ENCODE results near the gene COL20A1. TPM values are rescaled to one million over a fixed set of nuclear protein-coding genes. Genes with fewer than 3 reads are reported as not detected.

COL20A1 gene
- total RNA-seq, 1 experiment from 2014 or later: 3.1 TPM

GRCh38 chr20:63265891-63266515 is 27.0 kb upstream of the COL20A1 start:
- Histone ChIP-seq H3K4me2 (ENCODE audit: low read depth, low read length, poor library complexity, severe bottlenecking) (no peak overlapping the region), H3K4me3 (ENCODE audit: low read length) (no peak overlapping the region), H3K4me1 (ENCODE audit: low read length) (no peaks in the 10 kb centered on the region), H3K36me3 (ENCODE audit: insufficient read depth, low read length) (no peaks in the 10 kb centered on the region), H3K9ac (ENCODE audit: low read length) (no peak overlapping the region), H3K79me2 (ENCODE audit: low read length) (no peaks in the 10 kb centered on the region), H3K9me2 (replicated peaks; ENCODE audit: insufficient read depth, low read length) (no peaks in the 10 kb centered on the region), H3K27me3 (ENCODE audit: low read length) (no peaks in the 10 kb centered on the region), H3K9me3 (ENCODE audit: low read length) (no peaks in the 10 kb centered on the region), H2AFZ (ENCODE audit: low read length) (no peak overlapping the region), H4K20me1 (ENCODE audit: insufficient read depth, low read depth, low read length) (no peaks in the 10 kb centered on the region), H3K27ac (ENCODE audit: low read length) (no peak overlapping the region)
- DNase-seq: no peak

GRCh38 chr20:63267691-63268090 is 25.3 kb upstream of the COL20A1 start:
- no peak for DNase-seq
- no peaks in the 10 kb centered on the region for H3K36me3 ChIP-seq (ENCODE audit: insufficient read depth, low read length)
- H3K27me3 ChIP-seq (ENCODE audit: low read length): no peaks in the 10 kb centered on the region
- H4K20me1 ChIP-seq (ENCODE audit: insufficient read depth, low read depth, low read length): no peaks in the 10 kb centered on the region
- H3K9me2 ChIP-seq (replicated peaks; ENCODE audit: insufficient read depth, low read length): no peaks in the 10 kb centered on the region
- H3K9ac ChIP-seq (ENCODE audit: low read length): no peak overlapping the region
- H3K27ac ChIP-seq (ENCODE audit: low read length): no peak overlapping the region
- peaks cover under 1% of the 10 kb centered on the region; the same call in 1 of the 2 replicates for H3K79me2 ChIP-seq (ENCODE audit: low read length)
- H3K4me2 ChIP-seq (ENCODE audit: low read depth, low read length, poor library complexity, severe bottlenecking): no peak overlapping the region
- peaks cover 5% of the 10 kb centered on the region for H3K4me1 ChIP-seq (ENCODE audit: low read length)
- H2AFZ ChIP-seq (ENCODE audit: low read length): no peak overlapping the region
- H3K9me3 ChIP-seq (ENCODE audit: low read length): no peaks in the 10 kb centered on the region
- no peak overlapping the region for H3K4me3 ChIP-seq (ENCODE audit: low read length)

GRCh38 chr20:63268256-63268655 is 24.7 kb upstream of the COL20A1 start:
- H3K79me2 ChIP-seq (ENCODE audit: low read length): peaks cover 6% of the 10 kb centered on the region
- no peaks in the 10 kb centered on the region for H3K9me3 ChIP-seq (ENCODE audit: low read length)
- H4K20me1 ChIP-seq (ENCODE audit: insufficient read depth, low read depth, low read length): peaks cover 2% of the 10 kb centered on the region; the same call in 1 of the 2 replicates
- H3K36me3 ChIP-seq (ENCODE audit: insufficient read depth, low read length): no peaks in the 10 kb centered on the region
- no peak for DNase-seq
- H3K27me3 ChIP-seq (ENCODE audit: low read length): no peaks in the 10 kb centered on the region
- no peak overlapping the region for H3K4me3 ChIP-seq (ENCODE audit: low read length)
- H3K9ac ChIP-seq (ENCODE audit: low read length): no peak overlapping the region; the same call in 1 of the 2 replicates
- H3K9me2 ChIP-seq (replicated peaks; ENCODE audit: insufficient read depth, low read length): no peaks in the 10 kb centered on the region
- no peak overlapping the region for H2AFZ ChIP-seq (ENCODE audit: low read length)
- no peak overlapping the region for H3K27ac ChIP-seq (ENCODE audit: low read length)
- H3K4me2 ChIP-seq (ENCODE audit: low read depth, low read length, poor library complexity, severe bottlenecking): no peak overlapping the region
- H3K4me1 ChIP-seq (ENCODE audit: low read length): peaks cover 5% of the 10 kb centered on the region

GRCh38 chr20:63268671-63269439 is 24.1 kb upstream of the COL20A1 start:
- Histone ChIP-seq H3K4me2 (ENCODE audit: low read depth, low read length, poor library complexity, severe bottlenecking) (no peak overlapping the region), H3K27ac (ENCODE audit: low read length) (no peak overlapping the region)

GRCh38 chr20:63269724-63270123 is 23.3 kb upstream of the COL20A1 start:
- H3K36me3 ChIP-seq (ENCODE audit: insufficient read depth, low read length): no peaks in the 10 kb centered on the region
- H3K4me2 ChIP-seq (ENCODE audit: low read depth, low read length, poor library complexity, severe bottlenecking): no peak overlapping the region
- peaks cover 9% of the 10 kb centered on the region; the same call in 1 of the 2 replicates for H4K20me1 ChIP-seq (ENCODE audit: insufficient read depth, low read depth, low read length)
- H3K9me2 ChIP-seq (replicated peaks; ENCODE audit: insufficient read depth, low read length): no peaks in the 10 kb centered on the region
- no peak overlapping the region for H3K27ac ChIP-seq (ENCODE audit: low read length)
- no peaks in the 10 kb centered on the region for H3K27me3 ChIP-seq (ENCODE audit: low read length)
- no peak overlapping the region for H3K9ac ChIP-seq (ENCODE audit: low read length)
- H3K79me2 ChIP-seq (ENCODE audit: low read length): peaks cover 20% of the 10 kb centered on the region
- no peak overlapping the region for H2AFZ ChIP-seq (ENCODE audit: low read length)
- H3K9me3 ChIP-seq (ENCODE audit: low read length): no peaks in the 10 kb centered on the region
- H3K4me3 ChIP-seq (ENCODE audit: low read length): no peak overlapping the region
- DNase-seq: no peak
- H3K4me1 ChIP-seq (ENCODE audit: low read length): peaks cover 16% of the 10 kb centered on the region

More at GRCh38 chr20:63268671-63269439, 24.1 kb upstream of the COL20A1 start:
- peaks cover 12% of the 10 kb centered on the region for H3K79me2 ChIP-seq (ENCODE audit: low read length)
- no peaks in the 10 kb centered on the region for H3K9me2 ChIP-seq (replicated peaks; ENCODE audit: insufficient read depth, low read length)
- no peaks in the 10 kb centered on the region for H3K36me3 ChIP-seq (ENCODE audit: insufficient read depth, low read length)
- H2AFZ ChIP-seq (ENCODE audit: low read length): no peak overlapping the region
- DNase-seq: no peak
- no peaks in the 10 kb centered on the region for H3K9me3 ChIP-seq (ENCODE audit: low read length)
- H3K4me1 ChIP-seq (ENCODE audit: low read length): peaks cover 10% of the 10 kb centered on the region
- H3K9ac ChIP-seq (ENCODE audit: low read length): no peak overlapping the region
- no peaks in the 10 kb centered on the region for H3K27me3 ChIP-seq (ENCODE audit: low read length)
- H4K20me1 ChIP-seq (ENCODE audit: insufficient read depth, low read depth, low read length): peaks cover 8% of the 10 kb centered on the region; the same call in 1 of the 2 replicates
- H3K4me3 ChIP-seq (ENCODE audit: low read length): no peak overlapping the region

- Histone ChIP-seq H3K9ac (ENCODE audit: low read length) (no peak overlapping the region), H3K9me2 (replicated peaks; ENCODE audit: insufficient read depth, low read length) (no peaks in the 10 kb centered on the region), H4K20me1 (ENCODE audit: insufficient read depth, low read depth, low read length) (peaks cover 9% of the 10 kb centered on the region; the same call in 1 of the 2 replicates), H3K79me2 (ENCODE audit: low read length) (peaks cover 30% of the 10 kb centered on the region), H3K36me3 (ENCODE audit: insufficient read depth, low read length) (no peaks in the 10 kb centered on the region), H2AFZ (ENCODE audit: low read length) (no peak overlapping the region), H3K4me2 (ENCODE audit: low read depth, low read length, poor library complexity, severe bottlenecking) (no peak overlapping the region), H3K4me3 (ENCODE audit: low read length) (no peak overlapping the region), H3K27me3 (ENCODE audit: low read length) (no peaks in the 10 kb centered on the region), H3K27ac (ENCODE audit: low read length) (no peak overlapping the region), H3K9me3 (ENCODE audit: low read length) (no peaks in the 10 kb centered on the region), H3K4me1 (ENCODE audit: low read length) (peaks cover 16% of the 10 kb centered on the region)
- no peak for DNase-seq
Measured at GRCh38 chr20:63270606-63271325, 22.2 kb upstream of the COL20A1 start.

- peak; percentile 97 for DNase-seq
- H3K9me2 ChIP-seq (replicated peaks; ENCODE audit: insufficient read depth, low read length): no peaks in the 10 kb centered on the region
- H3K9me3 ChIP-seq (ENCODE audit: low read length): no peaks in the 10 kb centered on the region
- peak within 1 kb of the TSS; percentile 87 for H3K9ac ChIP-seq (ENCODE audit: low read length)
- 0 out of 2 replicates have a peak within 1 kb of the TSS, but pooled peaks have one; percentile 56 for H2AFZ ChIP-seq (ENCODE audit: low read length)
- H4K20me1 ChIP-seq (ENCODE audit: insufficient read depth, low read depth, low read length): peaks cover 9% of the 10 kb centered on the region
- H3K4me2 ChIP-seq (ENCODE audit: low read depth, low read length, poor library complexity, severe bottlenecking): peak within 1 kb of the TSS; percentile 88
- H3K36me3 ChIP-seq (ENCODE audit: insufficient read depth, low read length): no peaks in the 10 kb centered on the region
- H3K79me2 ChIP-seq (ENCODE audit: low read length): peaks cover 37% of the 10 kb centered on the region
- H3K4me1 ChIP-seq (ENCODE audit: low read length): peaks cover 16% of the 10 kb centered on the region
- H3K27me3 ChIP-seq (ENCODE audit: low read length): no peaks in the 10 kb centered on the region
- H3K4me3 ChIP-seq (ENCODE audit: low read length): peak within 1 kb of the TSS; percentile 93
- peak within 1 kb of the TSS; percentile 29; the same call in 1 of the 2 replicates for H3K27ac ChIP-seq (ENCODE audit: low read length)
Measured at GRCh38 chr20:63272105-63273058, 20.6 kb upstream of the COL20A1 start, which contains the start of gene ARFGAP1. Gene ARFGAP1 (plus strand): TSS chr20:63272813. CDS start chr20:63275581, 2,768 bp downstream.

Measured in Karpas-422 (cell line).